ENCODE measurements around the gene ADAM8.

The ADAM8 gene

DNA sequence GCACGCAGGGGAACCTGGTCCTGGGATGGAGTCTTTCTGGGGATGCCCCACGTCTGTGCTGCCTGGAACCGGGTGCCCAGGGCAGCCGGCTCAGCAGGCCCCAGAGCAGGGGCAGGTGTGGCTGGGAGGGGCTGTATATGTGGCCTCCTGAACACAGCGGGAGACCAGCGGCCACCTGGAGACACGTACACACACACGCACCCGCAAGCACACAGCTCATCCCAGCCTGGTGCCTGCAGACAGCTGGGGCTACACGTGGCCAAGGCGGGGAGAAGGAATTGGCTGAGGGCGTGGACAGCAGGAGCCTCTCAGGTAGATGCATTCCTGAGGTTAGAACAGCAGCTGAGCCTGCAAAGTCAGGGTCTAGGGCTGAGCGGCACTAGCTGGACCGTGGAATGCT lies 14.0 kb downstream of the ADAM8 start:
- H3K4me3 ChIP-seq, result peak overlapping the region; percentile 87
- no peak for DNase-seq (ENCODE audit: low spot score)
- H3K27ac ChIP-seq, result no peak overlapping the region
- TF ChIP-seq, protein P1, sequence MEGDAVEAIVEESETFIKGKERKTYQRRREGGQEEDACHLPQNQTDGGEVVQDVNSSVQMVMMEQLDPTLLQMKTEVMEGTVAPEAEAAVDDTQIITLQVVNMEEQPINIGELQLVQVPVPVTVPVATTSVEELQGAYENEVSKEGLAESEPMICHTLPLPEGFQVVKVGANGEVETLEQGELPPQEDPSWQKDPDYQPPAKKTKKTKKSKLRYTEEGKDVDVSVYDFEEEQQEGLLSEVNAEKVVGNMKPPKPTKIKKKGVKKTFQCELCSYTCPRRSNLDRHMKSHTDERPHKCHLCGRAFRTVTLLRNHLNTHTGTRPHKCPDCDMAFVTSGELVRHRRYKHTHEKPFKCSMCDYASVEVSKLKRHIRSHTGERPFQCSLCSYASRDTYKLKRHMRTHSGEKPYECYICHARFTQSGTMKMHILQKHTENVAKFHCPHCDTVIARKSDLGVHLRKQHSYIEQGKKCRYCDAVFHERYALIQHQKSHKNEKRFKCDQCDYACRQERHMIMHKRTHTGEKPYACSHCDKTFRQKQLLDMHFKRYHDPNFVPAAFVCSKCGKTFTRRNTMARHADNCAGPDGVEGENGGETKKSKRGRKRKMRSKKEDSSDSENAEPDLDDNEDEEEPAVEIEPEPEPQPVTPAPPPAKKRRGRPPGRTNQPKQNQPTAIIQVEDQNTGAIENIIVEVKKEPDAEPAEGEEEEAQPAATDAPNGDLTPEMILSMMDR (IDR thresholded peaks at IDR 0.05), result no peak

DNA sequence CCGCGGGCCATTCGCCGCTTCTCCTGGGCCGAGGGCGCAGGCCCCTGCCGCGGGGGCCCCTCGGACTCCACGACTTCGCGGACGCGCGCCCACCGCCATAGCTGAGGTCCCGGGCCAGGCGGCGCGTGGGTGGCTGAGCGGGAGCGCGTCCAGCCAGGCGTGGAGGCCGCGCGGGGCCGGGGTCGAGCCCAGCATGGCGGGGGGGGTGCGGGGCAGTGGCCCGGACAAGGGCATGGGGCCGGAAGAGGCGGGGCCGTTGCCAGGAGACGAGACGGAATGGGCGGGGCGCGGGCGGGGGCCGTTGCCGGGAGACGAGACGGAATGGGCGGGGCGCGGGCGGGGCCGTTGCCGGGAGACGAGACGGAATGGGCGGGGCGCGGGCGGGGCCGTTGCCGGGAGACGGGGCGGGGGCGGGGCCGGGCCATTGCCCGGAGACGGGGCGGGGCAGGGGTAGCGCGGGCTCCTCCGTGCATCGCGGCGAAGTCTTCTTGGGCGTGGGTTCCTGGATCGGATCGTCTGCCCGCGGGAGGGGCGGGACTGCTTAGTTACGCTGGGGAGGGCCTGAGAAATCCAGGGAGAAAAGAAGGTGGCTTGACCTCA lies 14.8 kb downstream of the ADAM8 start:
- H3K27ac ChIP-seq, result peak overlapping the region; percentile 84 to 90
- H3K4me3 ChIP-seq, result peak overlapping the region; percentile 87
- peak; percentile 87 for DNase-seq (ENCODE audit: low spot score)
- TF ChIP-seq, protein P1 (IDR thresholded peaks at IDR 0.05), result no peak

DNA sequence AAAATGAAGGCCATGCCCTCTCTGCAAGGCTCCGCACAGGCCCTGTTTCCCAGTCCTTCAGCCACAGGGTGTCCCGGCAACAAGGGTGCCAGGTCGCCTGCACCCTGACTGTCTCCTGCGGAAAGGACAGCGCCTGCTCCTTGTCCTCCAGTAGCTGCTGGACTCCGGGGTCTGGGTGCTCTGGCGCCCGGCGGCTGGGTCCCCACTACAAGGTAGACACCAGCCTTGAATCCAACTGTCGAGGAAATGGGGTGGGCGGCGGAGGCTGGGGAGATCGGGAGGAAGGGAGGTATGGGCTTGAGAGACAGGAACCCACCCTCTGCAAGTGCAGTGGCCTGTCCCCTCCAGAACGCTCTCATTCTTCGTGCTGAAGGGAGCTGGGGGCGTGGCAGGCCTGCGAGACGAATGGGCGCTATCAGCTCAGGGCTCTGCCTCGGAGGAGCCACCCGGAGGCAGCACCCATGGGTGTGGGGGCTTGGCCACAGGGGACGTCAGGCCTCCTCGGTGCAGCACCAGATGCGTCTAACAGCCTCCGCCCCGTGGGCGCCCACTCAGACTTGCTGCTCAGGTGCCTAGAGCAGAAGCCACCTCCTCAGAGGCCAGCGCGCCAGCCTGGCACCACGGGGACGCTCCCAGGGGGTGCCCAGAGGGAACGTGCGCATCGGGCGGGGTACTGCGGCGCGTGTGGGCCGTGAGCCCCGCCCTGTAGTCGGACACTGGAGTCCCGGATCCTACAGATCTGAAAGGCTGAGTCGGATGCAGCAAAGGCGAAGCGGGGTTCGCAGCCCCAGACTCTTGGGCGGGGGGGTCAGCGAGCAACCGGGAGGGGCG lies 15.6 kb downstream of the ADAM8 start:
- H3K27ac ChIP-seq, result peak overlapping the region; percentile 84 to 90
- TF ChIP-seq, protein P1 (IDR thresholded peaks at IDR 0.05), result no peak
- DNase-seq (ENCODE audit: low spot score), result peak; percentile 84
- H3K4me3 ChIP-seq, result peak overlapping the region; percentile 87

DNA sequence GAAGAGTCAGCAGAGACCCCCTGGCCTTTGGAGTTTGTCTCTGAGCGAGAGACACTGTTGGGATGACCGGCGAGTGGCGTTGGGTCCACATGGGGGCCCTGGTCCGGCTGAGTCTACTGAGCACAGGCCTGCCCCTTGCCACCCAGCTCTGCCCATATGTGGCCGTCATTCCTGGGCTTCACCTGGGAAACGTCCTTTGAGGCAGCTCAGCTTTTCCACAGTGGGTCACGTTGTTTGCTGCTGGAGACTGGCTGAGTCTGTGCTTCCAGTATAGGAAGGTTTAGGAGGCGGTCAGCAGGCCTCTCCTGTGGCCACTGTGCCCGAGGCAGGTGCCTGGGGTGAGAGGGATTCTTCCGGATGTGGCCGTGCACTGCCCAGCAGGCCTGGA lies 17.1 kb downstream of the ADAM8 start:
- TF ChIP-seq, protein P1 (IDR thresholded peaks at IDR 0.05), result no peak
- Histone ChIP-seq H3K27ac (peak overlapping the region in 1 of 2 donors; percentile 82), H3K4me3 (no peak overlapping the region)
- no peak for DNase-seq (ENCODE audit: low spot score)

DNA sequence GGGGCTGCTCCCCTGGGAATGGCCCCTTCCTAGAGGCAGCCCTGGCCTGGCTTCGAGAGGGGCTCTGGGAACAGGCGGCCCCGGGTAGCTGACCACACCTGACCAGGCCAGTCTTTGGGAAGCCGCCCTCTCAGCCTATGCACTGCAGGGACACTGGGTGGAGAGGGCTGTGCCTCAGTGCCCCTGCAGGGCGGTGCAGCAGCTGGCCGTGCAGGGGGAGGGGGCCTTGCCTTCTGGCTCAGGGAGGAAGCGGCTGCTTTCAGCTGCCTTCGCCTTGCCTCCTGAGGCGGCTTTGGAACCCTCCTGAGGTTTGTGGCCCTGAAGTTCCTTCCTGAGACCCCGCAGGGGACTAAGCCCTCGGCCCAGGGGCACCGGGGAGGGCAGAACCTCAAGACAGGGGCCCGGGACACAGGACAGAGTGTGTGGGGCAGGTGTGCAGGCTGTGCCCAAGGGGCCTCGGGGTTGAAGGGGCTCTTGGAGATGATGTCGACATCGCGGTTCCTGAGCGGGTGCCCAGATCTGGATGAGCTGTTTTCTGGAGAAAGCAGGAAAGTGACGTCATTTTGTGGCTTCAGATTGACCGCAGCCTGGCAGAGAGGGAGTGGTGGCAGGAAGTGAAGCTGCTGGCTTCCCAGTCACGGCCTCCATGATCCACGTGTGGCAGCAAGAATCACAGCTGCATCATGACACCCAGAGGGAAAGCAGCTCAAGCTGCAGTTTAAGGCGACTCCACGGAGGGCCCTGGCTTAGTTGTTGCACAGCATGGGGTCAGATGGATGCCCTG lies 17.7 kb downstream of the ADAM8 start:
- DNase-seq (ENCODE audit: low spot score), result peak; percentile 90
- TF ChIP-seq, protein P1 (IDR thresholded peaks at IDR 0.05), result no peak
- H3K4me3 ChIP-seq, result no peak overlapping the region
- peak overlapping the region; percentile 34 to 82 for H3K27ac ChIP-seq

DNA sequence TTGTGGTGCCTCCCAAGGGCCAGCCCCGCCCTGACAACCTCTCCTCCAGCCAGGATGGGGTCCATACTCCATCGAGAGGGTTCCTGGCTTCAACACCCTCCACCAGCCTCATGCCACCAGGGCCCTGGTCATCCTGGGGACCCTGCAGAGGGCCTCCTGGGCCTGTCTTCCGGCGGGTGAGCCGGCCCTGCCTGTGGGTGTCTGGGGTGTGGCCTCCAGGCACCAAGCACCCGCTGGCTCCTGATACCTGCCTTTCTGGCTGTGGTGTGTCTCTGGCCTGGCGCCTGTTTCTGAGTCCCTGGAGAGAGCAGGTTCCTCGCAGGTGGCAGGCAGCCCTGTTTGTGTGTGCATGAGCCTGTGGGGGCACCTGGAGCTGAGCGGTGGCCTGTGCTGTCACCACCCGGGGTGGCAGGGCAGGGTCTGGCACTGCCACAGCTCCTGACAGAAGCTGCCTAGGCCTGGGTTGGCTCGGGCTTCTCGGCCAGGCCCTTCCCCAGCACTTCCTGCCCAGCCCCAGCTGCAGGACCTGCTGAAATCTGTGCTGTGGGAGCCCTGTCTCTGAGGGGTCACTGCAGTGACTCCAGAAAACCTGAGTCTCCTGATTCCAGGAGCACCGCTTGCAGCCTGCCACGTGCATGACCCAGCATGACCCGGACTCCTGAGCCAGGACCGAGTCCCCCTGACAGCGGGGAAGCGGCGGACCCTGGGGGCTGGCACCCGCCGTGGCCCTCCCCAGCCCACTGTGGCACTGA lies 18.4 kb downstream of the ADAM8 start:
- no peak overlapping the region for H3K4me3 ChIP-seq
- H3K27ac ChIP-seq, result peak overlapping the region; percentile 34 to 82
- DNase-seq (ENCODE audit: low spot score), result no peak
- TF ChIP-seq, protein P1 (IDR thresholded peaks at IDR 0.05), result no peak

All from coronary artery (tissue), 2 donors.